OCI-LY1 (cell line): Measurements from ENCODE around the gene NEK6.

ENCODE experiments used
- H2AFZ ChIP-seq: fragments of 200-600 bp; sonication (generic), shearing (Covaris generic); 2 replicates; pipeline ENCODE4 v1.6.0; 2014; ENCODE audit warnings: antibody characterized with exemption, mild to moderate bottlenecking, low read length
- H3F3A ChIP-seq: fragments of 200-600 bp; sonication (generic), shearing (Covaris generic); 2 replicates; pipeline ENCODE4 v1.6.0; 2014; ENCODE audit warnings: mild to moderate bottlenecking, antibody characterized with exemption, low read length, moderate library complexity; ENCODE audit not compliant: insufficient read depth
- H3K27ac ChIP-seq: fragments of 200-600 bp; sonication (generic); 2 replicates; pipeline ENCODE4 v1.5.1; 2014; ENCODE audit warnings: low read length, mixed run types, mild to moderate bottlenecking, low read depth; ENCODE audit not compliant: poor library complexity, severe bottlenecking
- H3K27me3 ChIP-seq: fragments of 200-600 bp; sonication (generic); 2 replicates; pipeline ENCODE4 v1.6.0; 2014; ENCODE audit warnings: antibody characterized with exemption, mild to moderate bottlenecking, low read length, moderate library complexity; ENCODE audit not compliant: insufficient read depth
- H3K36me3 ChIP-seq: fragments of 200-600 bp; sonication (generic); 2 replicates; pipeline ENCODE4 v1.6.1; 2014; ENCODE audit warnings: mild to moderate bottlenecking, antibody characterized with exemption, low read length, moderate library complexity, mixed read lengths; ENCODE audit not compliant: insufficient read depth
- H3K4me1 ChIP-seq: fragments of 200-600 bp; sonication (generic); 2 replicates; pipeline ENCODE4 v1.5.1; 2014; ENCODE audit warnings: mild to moderate bottlenecking, low read length, moderate library complexity; ENCODE audit not compliant: insufficient read depth, severe bottlenecking
- H3K4me2 ChIP-seq: fragments of 200-600 bp; sonication (generic), shearing (Covaris generic); 2 replicates; pipeline ENCODE4 v1.6.1; 2014; ENCODE audit warnings: low read length
- H3K4me3 ChIP-seq: fragments of 200-600 bp; sonication (generic); 2 replicates; pipeline ENCODE4 v1.5.1; 2014; ENCODE audit warnings: low read length, low read depth, mild to moderate bottlenecking, mixed read lengths; ENCODE audit not compliant: poor library complexity, severe bottlenecking
- H3K79me2 ChIP-seq: fragments of 200-600 bp; shearing (Covaris generic); 2 replicates; pipeline ENCODE4 v1.6.1; 2016; ENCODE audit warnings: mixed run types, low read length, mixed read lengths; ENCODE audit not compliant: insufficient read depth
- H3K9ac ChIP-seq: fragments of 200-600 bp; sonication (generic), shearing (Covaris generic); 2 replicates; pipeline ENCODE4 v1.6.1; 2014; ENCODE audit warnings: mild to moderate bottlenecking, low read length, mixed read lengths
- H3K9me2 ChIP-seq: fragments of 200-600 bp; sonication (generic), shearing (Covaris generic); 2 replicates; pipeline ENCODE4 v1.6.1; 2014; ENCODE audit warnings: low read depth, mild to moderate bottlenecking, low read length, mixed read lengths
- H3K9me3 ChIP-seq: fragments of 200-600 bp; shearing (Covaris generic); 2 replicates; pipeline ENCODE4 v1.6.1; 2014; ENCODE audit warnings: low read length, mixed read lengths
- H4K20me1 ChIP-seq: fragments of 200-600 bp; sonication (generic), shearing (Covaris generic); 2 replicates; pipeline ENCODE4 v1.6.0; 2016; ENCODE audit warnings: mild to moderate bottlenecking, low read length; ENCODE audit not compliant: insufficient read depth
- CTCF ChIP-seq: fragments of 200-600 bp; sonication (generic), shearing (Covaris generic); IDR thresholded peaks from 2 replicates; pipeline ENCODE4 v1.5.1; 2017; ENCODE audit warnings: mild to moderate bottlenecking, antibody characterized with exemption, low read length, moderate library complexity, mixed read lengths
- EZH2 ChIP-seq: fragments of 200-600 bp; sonication (generic), shearing (Covaris generic); IDR thresholded peaks from 2 replicates; pipeline ENCODE4 v1.8.0; 2017; ENCODE audit warnings: borderline replicate concordance, mixed run types, mild to moderate bottlenecking, antibody characterized with exemption, low read length, moderate library complexity, mixed read lengths

Gene NEK6

GRCh38 chr9:124263800-124264426 lies 6.2 kb downstream of the NEK6 start:
- H3K36me3 ChIP-seq: no peaks in the 10 kb centered on the region
- no peak overlapping the region for H2AFZ ChIP-seq
- no peaks in the 10 kb centered on the region for H3F3A ChIP-seq
- no peaks in the 10 kb centered on the region for H3K79me2 ChIP-seq
- H3K9me3 ChIP-seq: no peaks in the 10 kb centered on the region
- no peak overlapping the region for H3K9ac ChIP-seq
- no peak overlapping the region for H3K27ac ChIP-seq
- no peaks in the 10 kb centered on the region for H4K20me1 ChIP-seq
- H3K4me2 ChIP-seq: no peak overlapping the region
- no peak for TF ChIP-seq EZH2
- TF ChIP-seq CTCF: no peak
- H3K4me1 ChIP-seq: peaks cover 34% of the 10 kb centered on the region
- no peaks in the 10 kb centered on the region for H3K9me2 ChIP-seq
- peaks cover 7% of the 10 kb centered on the region for H3K27me3 ChIP-seq
- no peak overlapping the region for H3K4me3 ChIP-seq

GRCh38 chr9:124264823-124265233 lies 7.1 kb downstream of the NEK6 start:
- no peak overlapping the region for H3K27ac ChIP-seq
- H3K36me3 ChIP-seq: no peaks in the 10 kb centered on the region
- no peak overlapping the region for H3K4me3 ChIP-seq
- H3K79me2 ChIP-seq: no peaks in the 10 kb centered on the region
- H3K27me3 ChIP-seq: peaks cover 8% of the 10 kb centered on the region
- no peak overlapping the region for H3K9ac ChIP-seq
- H4K20me1 ChIP-seq: no peaks in the 10 kb centered on the region
- no peaks in the 10 kb centered on the region for H3K9me2 ChIP-seq
- H3K4me1 ChIP-seq: peaks cover 34% of the 10 kb centered on the region
- H3F3A ChIP-seq: no peaks in the 10 kb centered on the region
- no peaks in the 10 kb centered on the region for H3K9me3 ChIP-seq
- no peak overlapping the region for H2AFZ ChIP-seq
- no peak for TF ChIP-seq EZH2
- no peak for TF ChIP-seq CTCF
- H3K4me2 ChIP-seq: no peak overlapping the region

- no peak overlapping the region for H3K9ac ChIP-seq
- no peak overlapping the region for H2AFZ ChIP-seq
- peaks cover 39% of the 10 kb centered on the region for H3K4me1 ChIP-seq
- H3F3A ChIP-seq: no peaks in the 10 kb centered on the region
- no peaks in the 10 kb centered on the region for H4K20me1 ChIP-seq
- no peak overlapping the region for H3K27ac ChIP-seq
- H3K79me2 ChIP-seq: no peaks in the 10 kb centered on the region
- no peak overlapping the region for H3K4me2 ChIP-seq
- H3K4me3 ChIP-seq: no peak overlapping the region
- H3K36me3 ChIP-seq: no peaks in the 10 kb centered on the region
- H3K9me3 ChIP-seq: no peaks in the 10 kb centered on the region
- H3K27me3 ChIP-seq: peaks cover 8% of the 10 kb centered on the region
- TF ChIP-seq CTCF (no peak), EZH2 (no peak)
- no peaks in the 10 kb centered on the region for H3K9me2 ChIP-seq
Observed at GRCh38 chr9:124265551-124265950, 7.8 kb downstream of the NEK6 start.
